ENCODE results near the gene RAI1.
A peak's percentile ranks its signal among the peaks of the same experiment; 100 is the strongest.

RAI1 gene

DNA sequence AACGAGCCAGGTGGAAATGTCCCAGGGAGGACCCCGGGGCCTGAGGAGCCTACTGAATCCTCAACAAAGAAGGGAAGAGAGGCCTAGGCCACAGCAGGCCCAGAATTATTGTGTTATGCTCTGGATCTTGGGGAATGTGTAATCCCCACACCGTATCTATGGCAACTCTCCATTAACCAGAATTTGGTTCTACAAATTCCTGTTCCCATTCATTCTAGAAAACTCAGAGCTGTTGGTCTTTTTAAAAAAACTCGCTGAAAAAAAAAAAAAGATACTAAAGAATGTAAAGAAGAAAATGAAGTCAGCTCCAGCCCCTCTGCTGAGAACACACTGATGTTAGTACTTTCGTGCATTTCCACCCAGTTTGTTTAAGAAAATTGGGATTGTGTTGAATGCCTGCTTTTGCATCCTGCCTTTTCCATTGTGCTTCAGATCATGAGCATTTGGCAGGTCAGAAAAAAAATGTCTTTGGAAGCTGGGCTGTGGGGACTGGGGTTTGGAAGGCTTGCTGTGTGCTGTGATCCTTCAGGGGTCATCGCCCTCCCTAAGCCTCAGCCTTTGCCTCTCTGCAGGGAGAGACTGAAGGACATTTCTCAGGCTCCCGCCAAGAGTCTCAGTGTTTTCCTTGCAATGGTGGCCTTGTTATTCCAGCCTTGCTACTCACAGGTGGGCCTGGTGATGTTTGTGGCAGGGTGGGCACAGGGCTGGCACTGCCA lies 86.1 kb downstream of the RAI1 start:
- peak overlapping the region; percentile 84 for H3K27ac ChIP-seq
- POLR2A ChIA-PET (ENCODE audit: low non-redundant PET): no interaction called here
- DNase-seq (ENCODE audit: low spot score): no peak
- TF ChIP-seq, protein P1, sequence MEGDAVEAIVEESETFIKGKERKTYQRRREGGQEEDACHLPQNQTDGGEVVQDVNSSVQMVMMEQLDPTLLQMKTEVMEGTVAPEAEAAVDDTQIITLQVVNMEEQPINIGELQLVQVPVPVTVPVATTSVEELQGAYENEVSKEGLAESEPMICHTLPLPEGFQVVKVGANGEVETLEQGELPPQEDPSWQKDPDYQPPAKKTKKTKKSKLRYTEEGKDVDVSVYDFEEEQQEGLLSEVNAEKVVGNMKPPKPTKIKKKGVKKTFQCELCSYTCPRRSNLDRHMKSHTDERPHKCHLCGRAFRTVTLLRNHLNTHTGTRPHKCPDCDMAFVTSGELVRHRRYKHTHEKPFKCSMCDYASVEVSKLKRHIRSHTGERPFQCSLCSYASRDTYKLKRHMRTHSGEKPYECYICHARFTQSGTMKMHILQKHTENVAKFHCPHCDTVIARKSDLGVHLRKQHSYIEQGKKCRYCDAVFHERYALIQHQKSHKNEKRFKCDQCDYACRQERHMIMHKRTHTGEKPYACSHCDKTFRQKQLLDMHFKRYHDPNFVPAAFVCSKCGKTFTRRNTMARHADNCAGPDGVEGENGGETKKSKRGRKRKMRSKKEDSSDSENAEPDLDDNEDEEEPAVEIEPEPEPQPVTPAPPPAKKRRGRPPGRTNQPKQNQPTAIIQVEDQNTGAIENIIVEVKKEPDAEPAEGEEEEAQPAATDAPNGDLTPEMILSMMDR (conservative IDR thresholded peaks at IDR 0.05; ENCODE audit: low read depth): no peak
- CTCF ChIA-PET: interaction anchor here (0.6 kb wide), 1 partner anchor 34 kb away, joined by 3 read pairs; no protein-coding TSS in a partner anchor

DNA sequence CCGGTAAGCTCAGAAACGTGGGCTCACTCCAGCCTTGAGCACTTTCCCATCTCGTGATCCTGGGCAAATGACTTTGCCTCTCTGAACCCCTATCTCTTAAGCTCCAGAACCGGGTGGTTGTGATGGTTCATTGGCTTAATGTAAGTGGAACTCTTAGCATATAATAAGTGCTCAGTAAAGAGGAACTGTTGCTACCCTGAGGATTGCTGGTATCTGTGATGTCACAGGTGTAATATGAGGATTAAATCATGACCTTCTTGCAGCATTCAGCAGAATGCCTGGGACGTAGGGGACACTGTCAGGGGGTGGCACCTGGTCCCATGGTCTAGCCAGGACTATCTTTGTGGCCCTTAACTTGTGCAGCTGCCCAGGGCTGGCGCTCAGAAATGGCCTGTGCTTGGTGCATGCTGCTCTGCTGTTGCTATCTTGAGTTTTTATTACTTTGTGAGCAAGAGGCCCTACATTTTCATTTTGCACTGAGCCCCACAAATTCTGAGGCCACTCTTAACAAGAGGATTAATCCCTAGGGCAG lies 86.7 kb downstream of the RAI1 start:
- POLR2A ChIA-PET (ENCODE audit: low non-redundant PET): no interaction called here
- TF ChIP-seq, protein P1 (conservative IDR thresholded peaks at IDR 0.05; ENCODE audit: low read depth): no peak
- CTCF ChIA-PET: interaction anchor here (0.6 kb wide), 1 partner anchor 35 kb away, joined by 3 read pairs; no protein-coding TSS in a partner anchor
- H3K27ac ChIP-seq: peak overlapping the region; percentile 84
- DNase-seq (ENCODE audit: low spot score): no peak

DNA sequence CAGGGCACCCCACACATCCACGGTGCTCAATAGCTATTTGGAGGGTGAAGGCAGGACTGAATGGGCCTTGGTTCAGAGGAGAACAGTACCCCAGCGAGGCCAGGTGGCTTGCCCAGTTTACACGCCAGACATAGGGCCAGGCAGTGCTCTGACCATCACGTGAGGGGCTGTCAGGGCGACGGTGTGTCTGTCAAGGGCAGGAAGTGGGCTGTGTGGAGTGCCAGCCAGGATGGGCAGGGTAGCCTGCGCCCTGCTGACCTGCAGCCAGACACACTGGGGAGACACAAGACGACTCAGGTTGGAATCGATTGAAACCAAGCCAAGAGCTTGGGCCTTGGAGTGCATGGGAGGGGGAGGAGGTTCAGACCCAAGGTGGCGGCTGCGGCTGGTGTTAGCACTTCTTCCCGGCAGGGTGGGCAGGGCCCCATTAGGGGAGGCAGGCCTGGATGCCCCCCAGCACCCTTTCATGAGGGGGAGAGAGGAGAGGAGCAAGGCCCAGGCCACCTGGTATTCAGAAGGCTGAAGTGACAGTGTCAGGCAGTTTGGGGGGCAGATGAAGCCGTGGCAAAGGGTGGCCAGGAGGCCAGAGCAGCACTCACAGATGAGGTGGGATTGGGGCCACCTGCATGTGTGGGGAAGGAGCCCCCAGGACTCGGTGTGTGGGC lies 87.3 kb downstream of the RAI1 start:
- POLR2A ChIA-PET (ENCODE audit: low non-redundant PET): no interaction called here
- no peak for DNase-seq (ENCODE audit: low spot score)
- CTCF ChIA-PET: no interaction called here
- TF ChIP-seq, protein P1 (conservative IDR thresholded peaks at IDR 0.05; ENCODE audit: low read depth): no peak
- H3K27ac ChIP-seq: peak overlapping the region; percentile 84

DNA sequence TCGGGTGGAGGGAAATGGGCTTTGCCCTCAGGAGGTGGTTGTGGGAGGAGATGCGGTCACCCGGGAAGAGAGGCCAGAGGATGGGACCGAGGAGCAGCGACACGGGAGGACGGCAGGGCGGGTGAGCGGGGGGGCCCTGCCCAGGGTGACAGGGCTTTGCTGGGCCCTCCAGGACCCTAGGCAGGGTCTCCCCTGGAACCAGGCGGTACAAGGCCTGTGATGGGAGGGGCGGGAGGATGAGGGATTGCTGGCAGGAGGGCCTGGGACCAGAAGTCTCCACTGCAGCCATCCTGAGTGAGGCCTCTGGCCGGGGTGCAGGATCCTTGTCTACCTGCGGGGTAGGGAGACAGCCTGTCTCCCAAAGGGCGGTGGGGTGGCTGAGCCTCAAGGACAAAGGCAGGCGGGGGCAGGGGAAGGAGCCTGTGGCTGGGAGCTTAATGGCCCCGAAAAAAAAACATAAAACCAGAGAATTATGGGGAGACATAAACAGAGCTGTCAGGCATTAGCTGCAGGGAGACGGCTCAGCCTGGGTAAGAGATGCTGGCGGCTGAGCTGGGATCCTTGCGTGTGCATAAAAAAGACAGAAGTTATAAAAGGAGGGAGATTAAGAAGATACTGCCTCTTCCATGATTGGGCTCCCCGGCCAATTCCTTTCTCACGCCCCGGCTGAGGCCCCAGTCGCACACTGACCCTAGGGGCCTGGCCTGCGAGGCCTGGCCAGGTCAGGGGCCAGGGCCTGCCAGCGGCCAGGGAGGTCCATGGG lies 88.8 kb downstream of the RAI1 start:
- CTCF ChIA-PET: no interaction called here
- POLR2A ChIA-PET (ENCODE audit: low non-redundant PET): no interaction called here
- no peak for DNase-seq (ENCODE audit: low spot score)
- TF ChIP-seq, protein P1 (conservative IDR thresholded peaks at IDR 0.05; ENCODE audit: low read depth): no peak
- H3K27ac ChIP-seq: peak overlapping the region; percentile 84

DNA sequence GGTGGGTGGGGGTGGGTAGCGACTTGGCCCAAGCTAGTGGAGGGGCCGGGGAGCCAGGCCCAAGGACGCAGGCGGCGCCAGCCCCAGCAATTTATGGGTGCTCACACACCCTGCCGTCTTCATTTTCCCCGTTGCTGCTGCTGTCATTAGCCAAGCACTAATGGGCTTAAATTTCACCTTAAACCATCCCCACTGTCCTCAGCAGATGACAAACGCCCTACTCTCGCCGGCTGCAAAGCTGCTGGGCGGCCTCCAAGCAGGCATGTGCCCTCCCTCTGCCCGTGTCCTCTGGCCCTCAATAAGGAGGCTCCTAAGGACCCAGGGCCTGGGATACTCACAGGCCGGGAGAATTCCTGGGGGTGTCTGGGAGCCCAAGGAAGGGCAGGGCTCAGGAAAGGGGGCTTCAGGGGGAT lies 89.4 kb downstream of the RAI1 start:
- ChIA-PET CTCF (interaction anchor here (0.6 to 0.7 kb wide), 2 partner anchors 20 to 25 kb away, joined by 3 to 4 read pairs; no protein-coding TSS in a partner anchor), POLR2A (ENCODE audit: low non-redundant PET) (no interaction called here)
- no peak for DNase-seq (ENCODE audit: low spot score)
- peak overlapping the region; percentile 84 for H3K27ac ChIP-seq
- TF ChIP-seq, protein P1 (conservative IDR thresholded peaks at IDR 0.05; ENCODE audit: low read depth): no peak

DNA sequence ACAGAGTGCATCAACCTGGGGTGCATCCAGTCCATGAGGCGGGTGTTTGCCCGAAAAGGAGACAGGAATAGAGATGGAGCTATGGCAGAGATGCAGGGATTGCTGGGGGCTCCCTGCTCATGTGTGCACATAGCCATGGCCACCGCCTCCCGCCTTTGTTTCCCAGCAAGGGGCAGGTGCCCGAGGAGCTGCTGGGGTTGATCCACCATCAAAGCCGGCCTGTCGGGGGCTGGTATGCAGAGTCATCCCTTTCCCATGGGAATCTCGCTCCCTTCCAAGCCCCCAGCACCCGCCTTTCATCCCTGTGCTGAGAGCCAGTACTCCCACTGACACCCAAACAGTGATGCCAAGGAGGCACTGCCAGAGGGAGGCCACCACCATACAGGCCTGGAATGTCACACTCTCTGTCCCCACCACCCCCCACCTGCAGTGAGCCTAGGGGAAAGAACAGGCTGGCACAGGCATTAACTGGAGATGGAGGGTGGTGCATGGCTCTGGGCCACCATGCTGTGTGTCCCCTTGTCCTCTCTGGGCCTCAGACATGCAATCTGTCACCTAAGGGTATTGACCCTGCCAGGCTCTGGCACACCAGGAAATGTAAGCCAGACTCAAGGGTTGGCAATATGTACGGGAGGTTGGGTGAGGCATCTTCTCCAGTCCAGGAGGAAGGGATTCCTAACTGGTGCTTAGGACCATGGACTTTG lies 90.4 kb downstream of the RAI1 start:
- TF ChIP-seq, protein P1 (conservative IDR thresholded peaks at IDR 0.05; ENCODE audit: low read depth): no peak
- peak overlapping the region; percentile 84 for H3K27ac ChIP-seq

More for the DNA sequence above, 90.4 kb downstream of the RAI1 start:
- DNase-seq (ENCODE audit: low spot score): no peak
- CTCF ChIA-PET: no interaction called here
- POLR2A ChIA-PET (ENCODE audit: low non-redundant PET): no interaction called here
